IPS DF 4.7 (cell line): ENCODE measurements around the gene S100A8.
"Not testable (repeated sequence)": the region's sequence is repeated elsewhere in the genome, so short reads cannot be mapped to it uniquely, and the experiment has no call there.

Experiments
- DNase-seq: peaks from one replicate; pipeline ENCODE4 v3.0.0-alpha.2; 2013; ENCODE audit warnings: low spot score; ENCODE audit errors: extremely low read depth

The S100A8 gene

DNA sequence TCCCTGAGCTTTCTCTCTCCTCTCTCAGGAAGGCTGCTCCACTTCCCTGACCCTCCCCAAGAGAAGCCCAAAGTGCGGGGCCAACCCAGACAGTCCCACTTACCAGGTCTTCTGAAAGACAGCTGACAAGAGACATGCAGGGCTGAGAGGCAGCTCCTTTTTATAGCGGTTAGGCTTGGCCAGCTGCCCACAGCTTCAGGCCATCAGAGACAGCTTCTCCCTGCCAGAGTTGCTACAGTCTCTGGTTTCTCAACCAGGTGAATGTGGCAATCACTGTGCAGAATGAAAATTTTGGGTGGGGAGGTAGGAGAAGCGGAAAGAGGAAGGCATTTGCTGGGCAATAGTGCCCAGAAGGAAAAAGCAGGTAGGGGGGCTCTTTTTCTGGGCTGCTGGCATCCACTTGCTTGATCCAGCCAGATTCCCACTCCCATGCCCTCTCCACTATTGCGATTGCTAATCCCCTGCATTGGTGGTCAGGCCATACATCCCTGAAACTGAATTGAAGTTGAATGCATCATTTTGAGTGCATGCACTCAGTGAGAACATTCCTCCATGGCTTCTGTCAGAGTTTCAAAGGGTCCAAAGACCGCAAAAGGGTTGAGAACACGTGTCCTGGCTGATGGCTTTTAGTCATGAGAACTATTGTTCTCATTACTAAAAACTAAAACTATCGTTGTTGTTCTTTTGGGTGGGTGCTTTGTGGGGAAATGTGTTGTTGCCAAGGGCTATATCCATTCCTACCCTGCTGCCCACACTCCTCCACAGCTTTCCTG, at the start of gene S100A8:
S100A8 (minus strand) TSS at position 136 of the 773 bp plus-strand sequence. CDS start 538 bp downstream, outside the sequence.
- DNase-seq, result no peak

DNA sequence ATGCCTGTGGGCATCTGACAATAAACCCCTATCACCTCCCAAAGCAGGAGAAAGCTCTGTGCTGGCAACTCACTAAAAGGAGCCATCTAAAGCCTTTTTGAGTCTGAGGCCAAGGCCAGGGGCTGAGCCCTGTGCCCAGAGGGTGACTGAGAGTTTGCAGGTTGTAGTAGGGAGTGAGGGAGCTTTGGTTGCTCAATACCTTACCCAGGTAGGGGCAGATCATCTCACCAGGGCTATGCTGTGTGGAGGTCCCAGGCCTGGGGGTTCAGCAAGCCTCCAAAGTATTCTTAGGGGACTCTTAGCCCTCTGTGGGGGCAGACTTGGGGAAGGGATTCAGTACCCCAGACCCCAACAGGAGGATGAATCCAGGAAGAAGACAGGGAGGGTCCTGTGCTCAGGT, 48.4 kb upstream of the S100A8 start:
- DNase-seq, result no peak

GRCh38 chr1:153438599-153438998, 47.7 kb upstream of the S100A8 start:
- no peak for DNase-seq

DNA sequence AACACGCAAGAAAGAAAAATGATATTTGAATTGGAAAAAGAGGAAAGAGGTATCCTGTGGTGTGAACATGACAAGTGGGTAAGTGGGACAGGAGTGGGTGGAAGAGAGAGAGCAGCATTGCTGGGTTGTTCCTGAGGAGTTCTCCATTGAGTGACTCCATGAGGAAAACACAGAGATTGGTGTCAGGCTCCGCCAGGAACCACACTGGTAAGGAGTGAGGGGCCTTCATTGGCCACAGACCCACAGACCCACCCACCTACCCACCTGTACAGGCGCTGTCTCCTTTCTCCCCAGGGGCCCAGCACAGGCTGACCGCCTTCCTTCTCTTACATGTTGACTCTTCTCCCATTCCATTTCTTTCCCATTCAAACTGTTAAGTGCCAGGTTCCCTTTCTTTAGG, 46.4 kb upstream of the S100A8 start:
- no peak for DNase-seq

- no peak for DNase-seq
Observed at GRCh38 chr1:153434746-153435455, 44.0 kb upstream of the S100A8 start.

DNA sequence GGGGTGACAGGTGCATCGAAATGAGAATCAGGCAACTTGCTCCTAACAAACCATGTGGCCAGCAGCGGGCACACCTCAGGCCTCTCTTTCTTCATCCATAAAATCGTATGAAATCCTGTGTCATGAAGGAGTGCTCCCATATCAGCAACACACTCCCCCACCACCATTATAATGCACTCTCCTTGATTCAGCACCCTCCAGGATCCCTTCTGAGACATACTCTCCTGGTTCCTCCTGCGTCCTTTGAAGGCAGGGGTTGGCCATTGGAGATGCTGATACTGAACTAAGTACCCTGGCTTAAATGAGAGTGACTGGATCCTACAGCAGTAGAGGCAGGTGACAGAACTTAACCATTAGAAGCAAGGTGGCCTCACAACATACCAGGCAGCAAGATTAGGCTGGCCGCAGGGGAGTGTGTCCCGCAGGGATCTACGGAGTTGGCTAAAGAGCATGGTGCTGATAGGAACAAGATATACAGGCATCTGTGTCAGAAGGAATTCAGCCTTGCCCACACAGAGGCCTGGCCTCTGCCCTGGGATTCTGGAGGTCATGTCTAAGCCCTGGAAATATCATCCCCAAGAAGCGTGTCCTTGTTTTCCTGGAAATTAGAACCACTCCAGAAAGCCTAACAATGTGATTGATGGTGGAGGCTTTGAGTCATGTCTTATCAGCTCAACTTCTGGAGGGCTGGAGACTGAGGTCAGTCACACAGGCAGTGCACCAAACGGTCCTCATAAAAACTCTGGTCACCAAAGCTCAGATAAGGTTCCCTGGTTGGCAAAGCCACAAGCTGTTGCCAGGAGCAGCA, 42.2 kb upstream of the S100A8 start:
- DNase-seq, result no peak

DNA sequence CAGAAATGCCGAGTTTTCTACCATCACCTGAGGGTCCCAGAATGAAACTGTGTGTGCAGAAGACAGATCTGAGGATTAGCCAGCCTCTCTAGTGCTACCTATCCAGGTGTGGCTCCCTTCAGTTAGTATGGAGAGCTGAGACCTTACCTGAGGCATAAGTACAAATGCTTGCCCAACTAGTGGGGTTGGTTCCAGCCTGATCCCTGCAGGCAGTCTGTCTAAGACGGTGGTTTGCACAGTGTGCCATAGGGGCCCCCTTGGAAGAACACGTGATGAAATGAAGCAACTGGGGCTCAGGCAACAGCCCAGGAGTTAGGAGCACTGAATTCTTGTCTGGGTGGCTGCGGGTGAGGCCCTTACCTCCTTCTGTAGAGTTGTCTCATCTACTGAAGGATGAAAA, 41.1 kb upstream of the S100A8 start:
- DNase-seq, result no peak

- no peak for DNase-seq
Observed at GRCh38 chr1:153431427-153431826, 40.6 kb upstream of the S100A8 start.

DNA sequence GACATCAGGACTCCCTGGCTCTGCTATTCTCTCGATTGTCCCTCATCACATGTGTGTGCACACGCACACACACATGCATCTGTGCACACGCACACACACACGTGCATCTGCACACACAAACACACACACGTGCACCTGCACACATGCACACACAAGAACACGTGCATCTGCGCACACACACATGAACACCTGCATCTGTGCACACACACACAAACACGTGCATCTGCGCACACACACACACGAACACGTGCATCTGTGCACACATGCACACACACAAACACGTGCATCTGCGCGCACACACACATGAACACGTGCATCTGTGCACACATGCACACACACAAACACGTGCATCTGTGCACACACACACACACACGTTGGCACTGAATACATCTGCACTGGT, 40.1 kb upstream of the S100A8 start:
- DNase-seq, result no peak

GRCh38 chr1:153430561-153430960, 39.7 kb upstream of the S100A8 start:
- no peak for DNase-seq

GRCh38 chr1:153430166-153430553, 39.3 kb upstream of the S100A8 start:
- DNase-seq, result no peak

GRCh38 chr1:153429266-153430165, 38.6 kb upstream of the S100A8 start:
- no peak for DNase-seq

DNA sequence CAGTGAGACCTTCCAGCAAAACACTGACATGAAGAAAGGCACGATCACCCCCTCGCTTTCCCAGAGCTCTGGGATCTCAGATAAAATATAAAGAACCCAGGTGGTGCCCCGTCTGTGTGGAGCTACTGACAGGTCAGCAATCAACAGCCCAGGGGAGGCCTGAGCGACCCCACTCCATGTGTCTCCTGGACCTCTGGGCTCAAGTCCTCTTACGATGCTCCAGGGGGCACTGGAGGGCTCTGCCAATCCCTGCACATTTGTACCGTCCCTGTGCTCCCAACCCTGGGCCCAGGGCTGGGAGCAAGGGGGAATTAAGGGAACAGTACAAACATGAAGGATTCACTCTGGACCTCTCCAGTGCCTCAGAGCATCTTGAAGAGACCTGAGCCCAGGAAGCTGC, 37.9 kb upstream of the S100A8 start:
- no peak for DNase-seq

DNA sequence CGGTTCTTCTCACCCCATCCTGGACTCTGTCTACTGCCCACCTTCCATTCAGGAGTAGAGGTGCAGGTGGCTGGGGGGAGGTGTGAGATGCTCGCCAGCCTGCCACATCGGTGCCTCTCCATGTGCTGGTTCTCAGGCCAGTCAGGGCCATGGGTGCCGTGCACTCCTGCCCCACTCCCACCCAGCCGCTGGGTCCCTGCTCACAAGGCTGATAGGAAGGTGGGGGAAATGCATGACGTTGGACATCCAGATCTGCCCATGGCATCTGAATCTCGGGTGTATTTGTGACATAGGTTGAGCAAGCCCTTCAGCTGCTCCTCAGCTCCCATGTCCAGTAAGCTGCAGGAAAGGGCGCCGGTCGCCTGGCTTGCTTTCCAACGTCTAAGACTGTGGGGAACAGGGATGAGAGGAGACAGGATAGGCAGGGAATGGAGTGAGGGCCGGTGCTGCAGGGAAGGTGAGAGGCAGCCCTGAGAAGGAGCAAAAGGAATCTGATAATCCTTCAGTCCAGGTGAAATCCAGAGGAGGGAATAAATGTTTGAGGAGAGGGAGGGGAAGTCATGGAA, 37.3 kb upstream of the S100A8 start:
- DNase-seq, result no peak

- DNase-seq, result no peak
Observed at GRCh38 chr1:153426809-153427208, 35.9 kb upstream of the S100A8 start.

GRCh38 chr1:153422450-153423068, 31.7 kb upstream of the S100A8 start:
- no peak for DNase-seq

- no peak for DNase-seq
Observed at GRCh38 chr1:153420306-153420705, 29.4 kb upstream of the S100A8 start.

DNA sequence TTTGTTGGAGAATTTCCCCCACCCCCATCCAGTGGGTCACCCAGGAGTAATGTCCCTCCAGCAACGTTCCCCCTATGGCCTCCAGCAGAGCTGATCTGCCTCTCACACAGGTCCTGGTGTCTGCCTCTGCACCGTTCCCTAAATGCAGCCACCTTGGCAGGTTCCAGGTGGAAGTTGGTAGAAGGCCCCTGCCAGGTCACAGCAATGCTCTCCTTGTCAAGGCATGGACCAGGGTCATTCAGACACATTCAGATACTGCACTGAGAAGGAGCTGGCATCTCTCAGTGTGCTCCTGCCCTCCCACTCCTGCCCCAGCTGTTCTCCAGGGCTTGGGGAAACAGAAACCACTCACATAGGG, 28.5 kb upstream of the S100A8 start:
- not testable (repeated sequence) for DNase-seq

DNA sequence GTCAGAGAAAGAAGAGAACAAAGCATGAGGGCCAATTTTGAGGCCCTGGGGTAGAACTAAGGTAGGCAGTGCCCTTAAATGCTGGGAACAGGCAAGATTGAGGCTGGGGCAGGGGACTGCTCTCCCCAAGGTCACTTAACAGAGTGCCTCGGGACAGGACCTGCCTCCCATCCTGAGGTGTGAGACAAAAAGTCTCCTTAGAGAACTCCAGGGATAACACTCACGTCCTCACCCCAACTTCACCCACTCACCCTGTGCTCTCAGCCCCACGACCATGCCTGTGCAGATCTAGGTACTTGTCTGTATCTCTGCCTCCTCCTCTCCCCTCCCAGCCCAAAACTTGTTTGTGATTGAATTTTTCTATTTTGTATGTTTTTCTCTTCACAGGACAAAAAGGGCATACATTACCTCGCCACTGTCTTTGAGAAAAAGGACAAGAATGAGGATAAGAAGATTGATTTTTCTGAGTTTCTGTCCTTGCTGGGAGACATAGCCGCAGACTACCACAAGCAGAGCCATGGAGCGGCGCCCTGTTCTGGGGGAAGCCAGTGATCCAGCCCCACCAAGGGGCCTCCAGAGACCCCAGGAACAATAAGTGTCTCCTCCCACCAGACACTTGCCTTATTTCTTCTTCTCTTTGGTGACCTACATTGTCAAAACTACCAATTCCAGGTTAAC, 28.0 kb upstream of the S100A8 start:
- not testable (repeated sequence) for DNase-seq
